GM19099 (cell line): ENCODE data around the gene ALX4.

ENCODE experiments used
- POLR2A ChIP-seq: IDR thresholded peaks from 3 replicates; pipeline ENCODE4 v1.6.1; 2011; ENCODE audit warnings: low read depth; ENCODE audit not compliant: insufficient read length; ENCODE audit errors: extremely low read depth

The ALX4 gene

GRCh38 chr11:44243595-44244343 is 66.2 kb downstream of the ALX4 start:
- TF ChIP-seq POLR2A = no peak

- no peak for TF ChIP-seq POLR2A
These were observed 66.9 kb downstream of the ALX4 start for GRCh38 chr11:44243086-44243485.

GRCh38 chr11:44241851-44242250 is 68.1 kb downstream of the ALX4 start:
- TF ChIP-seq POLR2A = no peak

- no peak for TF ChIP-seq POLR2A
These were observed 72.8 kb downstream of the ALX4 start for GRCh38 chr11:44237156-44237555.

- no peak for TF ChIP-seq POLR2A
These were observed 73.6 kb downstream of the ALX4 start for GRCh38 chr11:44236296-44236695.

- TF ChIP-seq POLR2A = no peak
These were observed 74.2 kb downstream of the ALX4 start for GRCh38 chr11:44235765-44236201.

GRCh38 chr11:44229624-44230023 is 80.3 kb downstream of the ALX4 start:
- no peak for TF ChIP-seq POLR2A

GRCh38 chr11:44229098-44229497 is 80.8 kb downstream of the ALX4 start:
- TF ChIP-seq POLR2A = no peak

- no peak for TF ChIP-seq POLR2A
These were observed 81.6 kb downstream of the ALX4 start for GRCh38 chr11:44228379-44228778.

- no peak for TF ChIP-seq POLR2A
These were observed 83.0 kb downstream of the ALX4 start for GRCh38 chr11:44226945-44227344.

GRCh38 chr11:44226490-44226889 is 83.4 kb downstream of the ALX4 start:
- no peak for TF ChIP-seq POLR2A

GRCh38 chr11:44224867-44225501 is 85.0 kb downstream of the ALX4 start:
- TF ChIP-seq POLR2A = no peak

GRCh38 chr11:44223238-44223637 is 86.7 kb downstream of the ALX4 start:
- TF ChIP-seq POLR2A = no peak

GRCh38 chr11:44221992-44222391 is 87.9 kb downstream of the ALX4 start:
- TF ChIP-seq POLR2A = no peak

- no peak for TF ChIP-seq POLR2A
These were observed 88.5 kb downstream of the ALX4 start for GRCh38 chr11:44221456-44221855.
